Measurements from ENCODE around the gene COG2. TPM values are rescaled to one million over a fixed set of nuclear protein-coding genes. Genes with fewer than 3 reads are reported as not detected.
"Not testable (repeated sequence)": the region's sequence is repeated elsewhere in the genome, so short reads cannot be mapped to it uniquely, and the experiment has no call there.

Gene COG2
- total RNA-seq, 1 donor from 2014 or later = 19.7 TPM

- not testable (repeated sequence) for DNase-seq
These were observed 79.7 kb downstream of the COG2 start for GRCh38 chr1:230721849-230722522.

DNA sequence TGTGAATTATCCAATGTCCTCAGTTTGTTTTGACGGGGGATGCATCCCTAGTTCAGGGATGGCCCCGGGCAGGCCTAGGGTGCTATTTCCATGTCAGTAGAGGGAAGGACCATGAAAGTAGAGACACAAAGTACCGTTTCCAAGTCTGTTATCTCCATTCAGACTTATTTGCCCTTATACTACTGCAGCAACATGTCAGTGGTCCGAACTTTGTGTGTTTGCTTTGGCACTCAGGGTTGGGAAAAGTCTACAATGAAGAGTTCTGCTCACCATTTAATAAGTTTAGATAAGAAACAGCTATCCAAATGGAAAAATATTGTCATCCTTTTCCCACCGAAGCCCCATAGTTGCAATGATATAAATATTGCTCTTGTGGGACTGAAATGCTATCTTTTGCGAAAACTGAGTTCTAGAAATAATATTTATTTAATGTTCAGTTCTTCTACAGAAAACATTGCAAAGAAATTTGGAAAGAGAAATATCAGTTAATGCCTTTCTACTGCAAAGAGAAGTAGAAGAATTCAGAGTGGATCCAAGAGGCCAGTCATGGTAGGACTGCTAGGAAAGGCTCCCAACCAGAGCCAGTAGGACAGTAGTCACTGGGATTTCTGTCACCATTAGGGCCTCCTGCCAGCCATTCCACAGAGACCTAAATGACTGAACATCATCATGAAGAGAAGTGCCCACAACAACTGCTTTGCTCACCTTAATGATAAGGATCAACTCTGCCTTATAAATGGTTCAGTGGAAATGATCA is 83.2 kb downstream of the COG2 start:
- no peak for DNase-seq

GRCh38 chr1:230728710-230729392 is 86.6 kb downstream of the COG2 start:
- no peak for DNase-seq

GRCh38 chr1:230730977-230731376 is 88.7 kb downstream of the COG2 start:
- DNase-seq = no peak

- no peak for DNase-seq
These were observed 93.2 kb downstream of the COG2 start for GRCh38 chr1:230735447-230735846.

DNA sequence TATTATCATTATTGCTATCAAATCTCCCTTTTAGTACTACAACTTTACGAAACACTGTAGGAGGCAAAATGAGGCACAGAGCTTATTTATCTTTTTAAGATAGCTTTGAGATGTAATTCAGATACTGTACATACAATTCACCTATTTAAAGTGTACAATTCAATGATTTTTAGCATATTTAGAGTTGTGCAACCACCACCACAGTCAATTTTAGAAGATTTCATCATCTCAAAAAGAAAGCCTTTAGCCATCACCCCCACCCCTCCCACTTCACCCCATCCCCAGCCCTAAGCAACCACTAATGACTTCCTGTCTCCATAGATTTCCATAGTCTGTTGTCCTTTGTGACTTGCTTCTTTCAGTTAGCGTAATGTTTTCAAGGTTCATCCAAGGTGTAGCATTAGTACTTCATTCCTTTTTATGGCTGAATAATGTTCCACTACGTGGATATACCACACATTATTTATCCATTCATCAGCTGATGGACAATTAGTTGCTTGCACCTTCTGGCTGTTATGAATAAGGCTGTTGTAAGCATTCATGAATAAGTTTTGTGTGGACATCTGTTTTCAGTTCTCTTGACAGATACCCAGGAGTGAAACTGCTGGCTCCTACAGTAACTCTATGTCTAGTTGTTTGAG is 95.5 kb downstream of the COG2 start:
- no peak for DNase-seq

DNA sequence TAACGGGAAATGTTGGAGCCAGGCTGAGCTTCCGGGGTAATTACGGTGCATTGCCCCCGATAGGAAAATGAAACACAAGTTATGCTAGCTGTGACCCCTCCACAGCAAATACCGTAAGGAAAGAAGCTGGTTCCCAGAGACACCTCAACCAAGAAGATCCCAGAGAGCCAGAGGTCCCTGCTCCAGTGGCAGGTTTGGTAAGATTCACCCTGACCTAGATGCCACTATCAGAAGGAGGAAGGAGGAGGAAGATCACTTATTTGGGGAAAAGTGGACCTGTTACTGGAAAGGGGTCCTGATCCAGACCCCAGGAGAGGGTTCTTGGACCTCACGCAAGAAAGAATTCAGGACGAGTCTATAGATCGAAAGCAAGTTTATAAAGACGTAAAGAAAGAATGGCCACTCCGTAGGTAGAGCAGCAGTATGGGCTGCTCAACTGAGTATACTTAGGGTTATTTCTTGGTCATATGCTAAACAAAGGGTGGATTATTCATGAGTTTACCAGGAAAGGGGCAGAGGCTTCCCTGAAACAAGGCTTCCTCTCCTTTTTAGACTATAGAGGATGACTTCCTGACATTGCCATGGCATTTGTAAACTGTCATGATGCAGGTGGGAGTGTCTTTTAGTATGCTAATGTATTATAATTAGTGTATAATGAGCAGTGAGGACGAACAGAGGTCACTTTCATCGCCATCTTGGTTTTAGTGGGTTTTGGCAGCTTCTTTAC is 97.4 kb downstream of the COG2 start:
- DNase-seq = no peak

Other genes with a start within 250 kb of the COG2 start
- 0.19 and 0.51 TPM in 2 replicates for gene PGBD5, start 216.1 kb upstream of the COG2 start, total RNA-seq
- gene AGT, start 71.6 kb downstream of the COG2 start, total RNA-seq = under 0.01 TPM in 1 of 2 replicates, not detected in the other
- not detected in 2 replicates for gene CAPN9, start 104.9 kb downstream of the COG2 start, total RNA-seq
- 20.8 and 22.7 TPM in 2 replicates for gene C1orf198, start 226.0 kb downstream of the COG2 start, total RNA-seq

All from dermis blood vessel endothelial cell (primary cell).